CD8-positive, alpha-beta memory T cell (primary cell): ENCODE measurements around the gene ERCC8. TPM values are rescaled to one million over a fixed set of nuclear protein-coding genes. Genes with fewer than 3 reads are reported as not detected.
A peak's percentile ranks its signal among the peaks of the same experiment; 100 is the strongest.

Experiments used
- CTCF ChIA-PET: fragments of 350-600 bp; sonication (Branson Sonifier 250); formaldehyde crosslinking; loops from one replicate; lab custom pipeline; 2021; ENCODE audit warnings: antibody characterized with exemption; lab: Charles Lee
- POLR2A ChIA-PET: fragments of 350-600 bp; sonication (Branson Sonifier 250); formaldehyde crosslinking; loops from one replicate; lab custom pipeline; 2021; ENCODE audit warnings: antibody characterized with exemption; lab: Charles Lee
- DNase-seq, 5 donors: peaks; one replicate each; pipeline versions ENCODE4 v3.0.0 to v3.0.0-alpha.2; 2020 to 2022; ENCODE audit warnings: mixed read lengths in 1 of 5
- H3K27ac ChIP-seq: one replicate; pipeline ENCODE4 v1.7.0; 2013; ENCODE audit warnings: low read depth, mild to moderate bottlenecking, low read length, moderate library complexity
- H3K27me3 ChIP-seq: 2 replicates; pipeline ENCODE4 v1.7.0; 2013; ENCODE audit warnings: low read length, mild to moderate bottlenecking; ENCODE audit not compliant: insufficient read depth, poor library complexity, severe bottlenecking
- H3K36me3 ChIP-seq: 2 replicates; pipeline ENCODE4 v1.7.0; 2013; ENCODE audit warnings: mild to moderate bottlenecking, low read length, moderate library complexity; ENCODE audit not compliant: insufficient read depth
- H3K4me1 ChIP-seq: 2 replicates; pipeline ENCODE4 v1.7.0; 2013; ENCODE audit warnings: mild to moderate bottlenecking, low read length, moderate library complexity; ENCODE audit not compliant: insufficient read depth
- H3K4me3 ChIP-seq: 2 replicates; pipeline ENCODE4 v1.7.0; 2013; ENCODE audit warnings: mild to moderate bottlenecking, low read length
- H3K9me3 ChIP-seq: 2 replicates; pipeline ENCODE4 v1.7.0; 2013; ENCODE audit warnings: mild to moderate bottlenecking, low read length
- H3K27ac Mint-ChIP-seq, 8 donors: one replicate each; pipeline ENCODE4 v1.8.0; 2020 to 2021; ENCODE audit warnings: mixed read lengths in 8 of 8, mild to moderate bottlenecking in 6 of 8, inconsistent platforms in 3 of 8, moderate library complexity in 3 of 8
- H3K27me3 Mint-ChIP-seq, 2 donors: one replicate each; pipeline ENCODE4 v1.8.0; 2020 to 2021; ENCODE audit warnings: mixed read lengths in 2 of 2, mild to moderate bottlenecking in 1 of 2, moderate library complexity in 1 of 2
- H3K36me3 Mint-ChIP-seq, 3 donors: one replicate each; pipeline ENCODE4 v1.8.0; 2020 to 2021; ENCODE audit warnings: mixed read lengths in 3 of 3, inconsistent platforms in 1 of 3, mild to moderate bottlenecking in 1 of 3
- H3K4me1 Mint-ChIP-seq, 3 donors: one replicate each; pipeline ENCODE4 v1.8.0; 2020 to 2021; ENCODE audit warnings: mixed read lengths in 3 of 3, inconsistent platforms in 1 of 3, mild to moderate bottlenecking in 1 of 3
- H3K4me3 Mint-ChIP-seq, 7 donors: one replicate each; pipeline ENCODE4 v1.8.0; 2020 to 2021; ENCODE audit warnings: mixed read lengths in 7 of 7, mild to moderate bottlenecking in 6 of 7, moderate library complexity in 4 of 7, inconsistent platforms in 2 of 7
- H3K9me3 Mint-ChIP-seq, 5 donors: one replicate each; pipeline ENCODE4 v1.8.0; 2020 to 2022; ENCODE audit warnings: mixed read lengths in 5 of 5, mild to moderate bottlenecking in 3 of 5, moderate library complexity in 2 of 5, inconsistent platforms in 1 of 5
- polyA plus RNA-seq: library from polyadenylated mRNA; unstranded; fragments of 300-500 nt; fragmentation: Illumina TruSeq; gene quantifications from one replicate; pipeline ENCODE4 v1.2.3, GENCODE V29; 2021
- total RNA-seq, 2 experiments: library from RNA; stranded (reverse); gene quantifications; one replicate each; pipeline ENCODE4 v1.2.3, GENCODE V29; 2021

Gene ERCC8
- total and polyA plus RNA-seq, 3 experiments from 2014 or later = 11.8 to 14.4 (median 14.0) TPM

DNA sequence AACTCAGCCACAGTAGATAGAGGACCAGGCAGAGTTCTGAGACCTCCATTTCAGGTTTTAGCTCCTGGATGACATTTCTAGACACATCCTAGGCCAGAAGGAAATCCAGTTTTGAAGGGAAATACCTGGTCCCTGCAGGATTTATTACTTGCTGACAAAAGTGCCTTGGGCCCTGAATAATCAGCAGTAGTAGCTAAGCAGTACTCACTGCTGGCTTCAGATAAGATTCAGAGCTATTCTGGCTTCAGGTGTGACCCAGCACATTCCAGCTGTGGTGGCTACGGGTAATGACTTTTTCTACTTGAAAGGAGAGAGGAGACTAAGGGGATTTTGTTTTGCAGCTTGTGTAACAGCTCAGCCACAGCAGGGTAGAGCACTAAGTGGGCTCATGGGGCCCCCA lies 34.1 kb upstream of the ERCC8 start:
- no peak overlapping the region for H3K4me3 Mint-ChIP-seq
- H3K27me3 Mint-ChIP-seq = no peaks in the 10 kb centered on the region
- CTCF ChIA-PET = no interaction called here

DNA sequence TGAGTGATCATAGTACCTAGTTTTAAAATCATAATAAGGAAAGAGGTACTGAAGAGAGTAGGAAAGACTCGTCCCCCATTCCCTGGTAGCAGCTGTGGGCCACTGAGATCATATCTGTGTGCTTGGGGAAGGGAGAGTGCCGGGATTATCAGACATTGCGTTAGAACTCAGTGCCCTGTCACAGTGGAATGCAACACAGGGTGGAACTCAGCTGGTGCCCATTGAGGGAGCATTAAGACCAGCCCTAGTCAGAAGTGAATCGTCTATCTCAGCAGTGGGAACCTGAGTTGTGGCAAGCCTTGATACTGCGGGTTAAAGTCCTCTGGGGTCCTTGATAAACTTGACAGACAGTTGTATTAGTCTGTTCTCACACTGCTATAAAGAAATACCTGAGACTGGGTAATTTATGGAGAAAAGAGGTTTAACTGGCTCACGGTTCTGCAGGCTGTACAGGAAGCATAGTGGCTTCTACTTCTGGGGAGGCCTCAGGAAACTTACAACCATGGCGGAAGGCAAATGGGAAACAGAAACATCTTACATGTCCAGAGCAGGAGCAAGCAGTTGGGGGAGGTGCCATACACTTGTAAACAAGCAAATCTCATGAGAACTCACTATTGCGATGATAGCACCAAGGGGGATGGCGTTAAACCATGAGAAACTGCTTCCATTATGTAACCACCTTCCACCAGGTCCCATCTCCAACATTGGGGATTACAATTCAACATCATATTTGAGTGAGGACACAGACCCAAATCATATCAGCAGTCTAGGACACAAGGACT lies 33.3 kb upstream of the ERCC8 start:
- no peak overlapping the region for H3K4me3 ChIP-seq
- Mint-ChIP-seq H3K9me3 (peaks cover 15 to 42% (median 18%) of the 10 kb centered on the region in 5 donors), H3K4me3 (no peak overlapping the region), H3K27me3 (no peaks in the 10 kb centered on the region), H3K27ac (no peak overlapping the region), H3K36me3 (peaks cover 12 to 62% (median 17%) of the 10 kb centered on the region in 3 donors), H3K4me1 (peaks cover 5 to 15% (median 14%) of the 10 kb centered on the region in 3 donors)
- no peaks in the 10 kb centered on the region for H3K9me3 ChIP-seq
- no peaks in the 10 kb centered on the region for H3K36me3 ChIP-seq
- POLR2A ChIA-PET = no interaction called here
- no peaks in the 10 kb centered on the region for H3K4me1 ChIP-seq
- no peak for DNase-seq
- H3K27me3 ChIP-seq = no peaks in the 10 kb centered on the region
- CTCF ChIA-PET = no interaction called here
- no peak overlapping the region for H3K27ac ChIP-seq

More for the DNA sequence above, 34.1 kb upstream of the ERCC8 start:
- Mint-ChIP-seq H3K36me3 (peaks cover 12 to 62% (median 16%) of the 10 kb centered on the region in 3 donors), H3K4me1 (peaks cover 5 to 15% (median 14%) of the 10 kb centered on the region in 3 donors), H3K9me3 (peaks cover 15 to 46% (median 18%) of the 10 kb centered on the region in 5 donors), H3K27ac (no peak overlapping the region)
- H3K4me1 ChIP-seq = no peaks in the 10 kb centered on the region
- no peak overlapping the region for H3K4me3 ChIP-seq
- no peaks in the 10 kb centered on the region for H3K9me3 ChIP-seq
- no peaks in the 10 kb centered on the region for H3K27me3 ChIP-seq
- no peak overlapping the region for H3K27ac ChIP-seq
- POLR2A ChIA-PET = no interaction called here
- no peak for DNase-seq
- no peaks in the 10 kb centered on the region for H3K36me3 ChIP-seq

DNA sequence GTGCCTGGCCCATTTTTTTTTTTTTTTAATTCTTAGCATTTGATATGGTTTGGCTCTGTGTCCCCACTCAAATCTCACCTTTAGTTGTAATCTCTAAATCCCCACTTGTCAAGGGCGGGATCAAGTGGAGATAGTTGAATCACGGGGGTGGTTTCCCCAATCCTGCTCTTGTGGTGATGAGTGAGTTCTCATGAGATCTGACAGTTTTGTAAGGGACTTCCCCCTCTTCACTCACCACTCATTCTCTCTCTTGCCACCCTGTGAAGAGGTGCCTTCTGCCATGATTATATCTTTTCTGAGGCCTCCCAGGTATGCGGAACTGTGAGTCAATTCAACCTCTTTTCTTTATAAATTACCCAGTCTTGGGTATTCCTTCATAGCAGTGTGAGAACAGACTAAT lies 27.4 kb upstream of the ERCC8 start:
- Histone ChIP-seq H3K4me1 (no peaks in the 10 kb centered on the region), H3K36me3 (no peaks in the 10 kb centered on the region), H3K4me3 (no peak overlapping the region), H3K27me3 (no peaks in the 10 kb centered on the region), H3K27ac (no peak overlapping the region), H3K9me3 (no peaks in the 10 kb centered on the region)
- peaks cover 5 to 65% (median 9%) of the 10 kb centered on the region in 3 donors for H3K36me3 Mint-ChIP-seq
- peaks cover 0 to 1% of the 10 kb centered on the region in 2 donors for H3K27me3 Mint-ChIP-seq
- POLR2A ChIA-PET = no interaction called here
- peak overlapping the region in 1 of 7 donors; percentile 8 for H3K4me3 Mint-ChIP-seq
- H3K4me1 Mint-ChIP-seq = peaks cover 20 to 42% (median 24%) of the 10 kb centered on the region in 3 donors
- no peak overlapping the region for H3K27ac Mint-ChIP-seq
- CTCF ChIA-PET = no interaction called here
- peaks cover 7 to 40% (median 28%) of the 10 kb centered on the region in 5 donors for H3K9me3 Mint-ChIP-seq
- no peak for DNase-seq

GRCh38 chr5:60961685-60962084 lies 16.8 kb upstream of the ERCC8 start:
- Histone ChIP-seq H3K9me3 (no peaks in the 10 kb centered on the region), H3K27me3 (no peaks in the 10 kb centered on the region), H3K4me1 (peaks cover 4% of the 10 kb centered on the region), H3K36me3 (no peaks in the 10 kb centered on the region), H3K27ac (no peak overlapping the region), H3K4me3 (no peak overlapping the region)
- ChIA-PET CTCF (interaction anchor here (1.3 to 2.0 kb wide), 2 partner anchors 15 to 698 kb away, joined by 3 to 7 read pairs; no protein-coding TSS in a partner anchor), POLR2A (no interaction called here)
- Mint-ChIP-seq H3K9me3 (peaks cover 0 to 12% (median 6%) of the 10 kb centered on the region in 5 donors), H3K27me3 (no peaks in the 10 kb centered on the region), H3K36me3 (peaks cover 0 to 14% (median 0%) of the 10 kb centered on the region in 3 donors), H3K27ac (no peak overlapping the region), H3K4me1 (peaks cover 8 to 21% (median 21%) of the 10 kb centered on the region in 3 donors), H3K4me3 (no peak overlapping the region)
- no peak for DNase-seq

DNA sequence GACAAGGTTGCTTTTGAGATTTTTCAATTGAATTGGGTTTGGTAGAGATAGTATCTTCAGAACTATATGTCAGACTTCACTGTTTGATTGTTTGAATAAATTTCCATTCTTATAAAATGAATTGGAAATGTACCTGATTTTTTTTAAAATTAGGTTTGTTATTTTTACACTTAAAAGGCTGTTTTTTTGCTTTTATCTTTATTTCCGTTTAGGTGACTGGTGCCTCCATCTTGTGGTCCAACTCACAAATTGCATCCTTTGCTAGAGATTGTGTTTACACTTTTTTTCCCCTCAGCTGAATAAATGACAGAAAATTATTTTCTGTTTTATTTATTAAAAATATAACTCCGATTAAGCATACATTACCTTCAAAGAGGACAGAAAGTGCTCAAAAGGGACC lies 15.7 kb upstream of the ERCC8 start:
- H3K4me1 Mint-ChIP-seq = peaks cover 10 to 26% (median 22%) of the 10 kb centered on the region in 3 donors
- H3K27ac ChIP-seq = no peak overlapping the region
- no peaks in the 10 kb centered on the region for H3K27me3 ChIP-seq
- no peaks in the 10 kb centered on the region for H3K36me3 ChIP-seq
- H3K27ac Mint-ChIP-seq = no peak overlapping the region
- POLR2A ChIA-PET = no interaction called here
- no peak overlapping the region for H3K4me3 Mint-ChIP-seq
- DNase-seq = peak in 1 of 5 donors; percentile 23
- H3K4me1 ChIP-seq = peaks cover 4% of the 10 kb centered on the region
- no peaks in the 10 kb centered on the region for H3K27me3 Mint-ChIP-seq
- no peak overlapping the region for H3K4me3 ChIP-seq
- peaks cover 1 to 4% (median 3%) of the 10 kb centered on the region in 3 donors for H3K36me3 Mint-ChIP-seq
- peaks cover 0 to 3% (median under 1%) of the 10 kb centered on the region in 5 donors for H3K9me3 Mint-ChIP-seq
- CTCF ChIA-PET = interaction anchor here (1.2 to 2.0 kb wide), 2 partner anchors 14 to 282 kb away, joined by 3 to 7 read pairs; no protein-coding TSS in a partner anchor
- H3K9me3 ChIP-seq = no peaks in the 10 kb centered on the region

- peaks cover 0 to 8% (median 0%) of the 10 kb centered on the region in 5 donors for H3K9me3 Mint-ChIP-seq
These were observed 14.3 kb upstream of the ERCC8 start for GRCh38 chr5:60959156-60959555.

GRCh38 chr5:60958712-60959111 lies 13.8 kb upstream of the ERCC8 start:
- POLR2A ChIA-PET = no interaction called here
- H3K27ac Mint-ChIP-seq = no peak overlapping the region
- DNase-seq = no peak
- no peak overlapping the region for H3K4me3 Mint-ChIP-seq
- H3K27me3 ChIP-seq = no peaks in the 10 kb centered on the region
- H3K9me3 Mint-ChIP-seq = peaks cover 0 to 8% (median 0%) of the 10 kb centered on the region in 5 donors
- peaks cover 10 to 22% (median 19%) of the 10 kb centered on the region in 3 donors for H3K4me1 Mint-ChIP-seq
- H3K36me3 Mint-ChIP-seq = peaks cover 1 to 6% (median 4%) of the 10 kb centered on the region in 3 donors
- CTCF ChIA-PET = interaction anchor here (0.7 to 1.7 kb wide), 3 partner anchors 14 to 700 kb away, joined by 3 to 6 read pairs (median 5); partner anchors contain the start of genes ERCC8 and NDUFAF2
- H3K27ac ChIP-seq = no peak overlapping the region
- no peaks in the 10 kb centered on the region for H3K36me3 ChIP-seq
- peaks cover 0 to 1% of the 10 kb centered on the region in 2 donors for H3K27me3 Mint-ChIP-seq
- peaks cover 4% of the 10 kb centered on the region for H3K4me1 ChIP-seq
- no peaks in the 10 kb centered on the region for H3K9me3 ChIP-seq
- H3K4me3 ChIP-seq = no peak overlapping the region

More at GRCh38 chr5:60959156-60959555, 14.3 kb upstream of the ERCC8 start:
- Mint-ChIP-seq H3K27me3 (peaks cover 0 to 1% of the 10 kb centered on the region in 2 donors), H3K27ac (no peak overlapping the region), H3K4me1 (peaks cover 12 to 22% (median 21%) of the 10 kb centered on the region in 3 donors), H3K36me3 (peaks cover 1 to 6% (median 4%) of the 10 kb centered on the region in 3 donors), H3K4me3 (no peak overlapping the region)
- H3K27ac ChIP-seq = no peak overlapping the region
- H3K9me3 ChIP-seq = no peaks in the 10 kb centered on the region
- POLR2A ChIA-PET = no interaction called here
- H3K4me3 ChIP-seq = no peak overlapping the region
- CTCF ChIA-PET = interaction anchor here (0.7 to 1.7 kb wide), 3 partner anchors 14 to 700 kb away, joined by 3 to 6 read pairs (median 5); partner anchors contain the start of genes ERCC8 and NDUFAF2
- H3K27me3 ChIP-seq = no peaks in the 10 kb centered on the region
- H3K36me3 ChIP-seq = no peaks in the 10 kb centered on the region
- no peak for DNase-seq
- H3K4me1 ChIP-seq = peaks cover 4% of the 10 kb centered on the region

DNA sequence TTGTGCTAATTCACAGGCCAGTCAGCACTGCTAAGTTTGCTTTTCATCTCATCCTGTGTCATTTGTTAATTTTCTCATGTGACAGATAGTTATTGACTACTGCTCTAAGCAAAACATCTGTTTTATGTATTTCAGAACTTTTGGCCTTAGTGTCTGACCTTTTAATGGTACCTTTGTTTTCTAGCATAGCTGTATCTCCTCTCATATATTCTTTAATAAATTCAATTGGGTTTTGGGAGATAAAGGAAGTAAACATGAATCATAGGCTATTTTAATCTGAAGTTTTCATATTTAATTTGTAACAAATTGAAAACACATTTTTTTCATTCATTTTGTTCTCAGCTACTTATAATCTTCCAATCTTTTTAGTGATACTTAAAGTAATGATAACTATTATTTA lies 13.2 kb upstream of the ERCC8 start:
- CTCF ChIA-PET = interaction anchor here (1.6 to 1.7 kb wide), 2 partner anchors 13 to 701 kb away, joined by 5 to 6 read pairs; partner anchors contain the start of genes ERCC8 and NDUFAF2
- POLR2A ChIA-PET = no interaction called here
- H3K36me3 ChIP-seq = no peaks in the 10 kb centered on the region
- peaks cover 11 to 23% (median 15%) of the 10 kb centered on the region in 3 donors for H3K4me1 Mint-ChIP-seq
- H3K4me1 ChIP-seq = peaks cover 4% of the 10 kb centered on the region
- H3K9me3 ChIP-seq = no peaks in the 10 kb centered on the region
- H3K36me3 Mint-ChIP-seq = peaks cover 1 to 6% (median 4%) of the 10 kb centered on the region in 3 donors
- H3K4me3 ChIP-seq = no peak overlapping the region
- no peak for DNase-seq
- H3K27me3 ChIP-seq = no peaks in the 10 kb centered on the region
- no peak overlapping the region for H3K27ac ChIP-seq
- peaks cover 0 to 8% (median 0%) of the 10 kb centered on the region in 5 donors for H3K9me3 Mint-ChIP-seq
- peaks cover 0 to 1% of the 10 kb centered on the region in 2 donors for H3K27me3 Mint-ChIP-seq
- no peak overlapping the region for H3K4me3 Mint-ChIP-seq
- H3K27ac Mint-ChIP-seq = peak overlapping the region in 1 of 8 donors; percentile 42
